GM18867 (cell line): Measurements from ENCODE around the gene P2RX6.

Source experiments
- ATAC-seq: cut with Tn5 transposase; IDR thresholded peaks from one replicate; pipeline ENCODE4 v1.9.1; 2021; ENCODE audit warnings: mild to moderate bottlenecking, moderate library complexity; ENCODE audit not compliant: unreplicated experiment

Gene P2RX6

DNA sequence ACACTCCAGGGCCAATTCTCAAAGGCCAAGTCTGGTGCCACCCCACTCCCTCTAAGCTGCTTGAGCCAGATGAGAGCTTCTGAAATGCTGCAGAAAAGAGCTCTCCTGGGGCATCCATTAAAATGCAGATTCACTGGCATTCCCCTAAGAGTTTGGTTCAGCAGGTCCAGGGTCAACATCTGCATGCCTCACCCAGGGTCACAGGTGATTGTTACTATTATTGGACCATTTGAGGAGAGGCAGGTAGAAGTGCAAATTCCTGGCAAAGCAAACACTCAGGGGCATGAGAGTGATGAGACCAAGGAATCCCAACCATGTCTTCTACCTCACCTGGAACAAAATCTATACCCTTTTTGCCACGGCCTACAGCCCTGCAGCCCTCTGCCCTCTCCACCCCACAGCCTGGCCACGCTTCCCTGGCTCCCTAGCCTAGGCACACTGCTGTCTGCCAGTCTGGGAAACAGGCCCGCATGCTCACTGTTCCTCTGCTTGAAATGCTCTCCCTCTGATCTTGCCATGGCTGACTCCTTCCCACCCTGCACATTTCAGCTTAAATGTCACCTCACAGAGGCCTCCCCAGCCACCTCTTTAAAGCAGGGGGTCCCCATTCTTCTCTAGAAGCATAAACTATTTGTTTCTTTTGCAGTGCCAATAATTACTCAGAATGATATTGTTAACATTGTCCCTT is 4.4 kb upstream of the P2RX6 start:
- no peak for ATAC-seq

DNA sequence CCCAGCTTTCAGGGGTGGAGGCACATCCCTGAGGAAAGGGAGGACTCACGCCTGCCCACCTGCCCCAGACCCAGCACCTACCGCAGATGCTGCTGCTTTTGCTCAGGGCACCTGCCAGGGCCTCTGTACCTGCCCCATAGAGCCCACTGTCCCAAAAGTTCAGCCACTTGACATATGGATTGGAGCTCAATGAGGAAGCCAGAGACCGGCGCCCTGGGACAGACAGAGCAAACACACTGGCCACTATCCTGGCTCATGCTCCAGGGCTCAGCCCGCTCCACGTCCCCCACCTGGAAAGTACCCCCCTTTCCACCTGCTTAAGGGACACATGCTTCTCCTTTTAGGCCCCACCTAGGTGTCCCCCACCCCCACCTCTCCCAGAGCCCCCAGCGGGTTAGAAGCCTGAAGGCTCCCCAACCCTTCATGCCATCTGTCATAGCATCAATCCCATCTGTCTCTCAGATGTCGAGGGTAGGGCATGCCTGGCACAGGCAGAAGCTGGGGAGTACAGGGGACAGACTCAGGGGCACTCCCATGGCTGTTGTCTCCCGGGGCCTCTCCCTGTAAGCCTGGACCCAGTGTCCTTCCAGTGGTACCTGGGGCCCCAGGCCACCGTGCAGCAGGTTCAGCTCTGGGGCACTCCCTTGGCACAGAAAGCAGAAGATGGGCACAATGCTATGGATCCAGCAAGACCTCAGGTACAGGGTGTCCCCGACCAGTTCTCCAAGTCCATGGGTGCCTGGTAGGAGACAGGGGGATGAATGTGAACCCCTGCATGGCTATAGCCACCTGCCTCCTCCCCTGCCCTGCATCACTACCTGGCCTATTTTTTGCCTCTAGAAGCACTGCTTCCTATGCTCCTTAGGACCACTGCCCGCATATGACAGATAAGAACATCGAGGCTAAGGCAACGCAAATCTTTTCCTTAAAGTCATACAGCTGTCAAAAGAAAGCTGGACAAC is 2.2 kb upstream of the P2RX6 start:
- no peak for ATAC-seq

- ATAC-seq, result peak; percentile 11
Measured at GRCh38 chr22:21013657-21014201, 1.2 kb upstream of the P2RX6 start.

GRCh38 chr22:21014202-21014725 is 701 bp upstream of the P2RX6 start:
- peak; percentile 85 for ATAC-seq

DNA sequence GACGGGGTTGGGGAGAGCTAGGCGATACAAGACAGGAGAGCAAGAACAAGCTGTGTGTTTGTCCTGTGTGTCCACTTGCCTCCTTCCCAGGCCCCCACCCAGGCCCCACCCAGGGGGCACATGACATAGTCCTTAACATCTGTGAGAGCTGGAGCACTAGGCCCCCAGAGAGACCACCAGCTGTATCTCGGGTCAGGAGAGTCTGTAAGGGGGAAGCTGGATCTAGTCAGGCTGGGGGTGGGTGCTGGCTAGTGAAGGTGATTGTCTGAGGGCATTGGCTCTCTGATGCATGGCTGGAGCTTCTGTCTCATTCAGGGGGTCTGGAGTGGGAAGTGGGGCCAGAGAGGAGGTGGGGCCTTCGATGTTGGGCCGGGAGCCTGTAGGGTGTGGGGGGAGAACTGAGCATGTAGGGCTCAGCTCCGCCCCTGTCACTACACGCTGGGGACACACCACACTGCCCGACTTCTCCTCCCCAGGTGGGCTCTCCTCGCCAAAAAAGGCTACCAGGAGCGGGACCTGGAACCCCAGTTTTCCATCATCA is 571 bp downstream of the P2RX6 start:
- ATAC-seq, result no peak

DNA sequence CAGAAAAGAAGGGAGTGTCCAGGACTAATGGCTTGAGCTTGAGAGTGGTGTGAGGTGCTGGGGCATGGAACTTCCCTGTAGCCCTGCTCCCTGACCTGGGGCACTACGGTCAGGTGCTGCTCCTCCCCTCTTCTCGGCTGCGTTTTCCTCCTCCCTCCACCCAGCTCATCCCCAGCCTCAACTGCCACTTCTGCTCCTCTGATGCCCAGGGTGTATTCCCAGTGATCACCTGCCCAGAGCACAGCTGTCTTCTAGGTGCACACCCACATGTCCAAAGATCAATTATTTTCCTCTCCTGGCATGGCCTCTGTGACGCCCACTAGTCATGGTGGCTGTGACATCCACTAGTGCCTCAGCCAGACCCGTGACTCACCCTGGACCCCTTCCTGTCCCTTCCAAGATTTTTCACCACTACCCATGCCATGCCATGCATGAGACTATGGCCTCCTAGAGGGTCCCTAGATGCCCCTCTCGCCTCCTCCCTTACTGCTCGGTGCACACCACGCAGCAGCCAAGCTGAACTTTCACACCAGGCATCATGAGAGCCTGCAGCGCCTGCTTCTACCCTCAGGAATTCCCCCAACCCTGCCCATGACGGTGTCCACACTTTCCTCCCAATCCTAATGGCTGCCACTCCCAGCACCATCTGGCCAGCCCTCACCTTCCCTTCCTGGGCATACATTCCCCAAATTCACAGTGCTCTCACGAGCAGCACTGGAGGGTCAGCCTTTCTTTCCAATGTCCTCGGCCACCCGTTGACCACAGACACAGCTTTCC is 1.9 kb downstream of the P2RX6 start:
- ATAC-seq, result no peak

DNA sequence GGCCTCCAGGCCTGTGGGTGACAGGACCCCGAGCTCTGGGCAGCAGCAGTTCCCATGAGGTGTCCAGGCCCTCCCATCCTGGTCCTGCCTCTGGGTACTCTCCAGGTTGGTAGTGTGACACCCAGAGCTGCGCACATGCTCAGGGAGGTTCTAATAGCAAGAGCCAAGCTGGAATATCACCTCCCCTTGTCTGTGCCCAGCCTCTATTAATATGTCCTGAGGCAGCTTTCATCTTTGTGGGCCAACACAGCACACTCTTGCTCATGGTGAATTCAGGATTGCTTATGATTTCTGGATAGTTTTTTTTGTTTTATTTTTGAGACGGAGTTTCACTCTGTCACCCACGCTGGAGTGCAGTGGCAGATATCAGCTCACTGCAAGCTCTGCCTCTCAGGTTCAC is 3.3 kb downstream of the P2RX6 start:
- no peak for ATAC-seq

GRCh38 chr22:21020802-21021429 is 6.0 kb downstream of the P2RX6 start:
- ATAC-seq, result no peak

- ATAC-seq, result no peak
Measured at GRCh38 chr22:21022507-21022906, 7.5 kb downstream of the P2RX6 start.

DNA sequence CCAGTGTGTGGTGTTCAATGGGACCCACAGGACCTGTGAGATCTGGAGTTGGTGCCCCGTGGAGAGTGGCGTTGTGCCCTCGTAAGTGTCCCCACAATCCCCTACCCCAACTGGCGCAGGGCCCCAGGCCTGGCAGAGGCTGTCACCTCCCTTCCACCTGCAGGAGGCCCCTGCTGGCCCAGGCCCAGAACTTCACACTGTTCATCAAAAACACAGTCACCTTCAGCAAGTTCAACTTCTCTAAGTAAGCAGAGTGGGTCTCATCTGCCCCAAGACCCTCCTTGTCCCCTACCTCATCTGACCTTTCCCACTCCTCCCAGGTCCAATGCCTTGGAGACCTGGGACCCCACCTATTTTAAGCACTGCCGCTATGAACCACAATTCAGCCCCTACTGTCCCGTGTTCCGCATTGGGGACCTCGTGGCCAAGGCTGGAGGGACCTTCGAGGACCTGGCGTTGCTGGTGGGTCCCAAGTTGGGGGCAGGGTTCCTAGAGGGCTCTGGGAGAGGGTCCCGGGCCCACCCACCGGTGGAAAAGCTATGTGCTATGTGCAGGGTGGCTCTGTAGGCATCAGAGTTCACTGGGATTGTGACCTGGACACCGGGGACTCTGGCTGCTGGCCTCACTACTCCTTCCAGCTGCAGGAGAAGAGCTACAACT is 8.1 kb downstream of the P2RX6 start:
- no peak for ATAC-seq

DNA sequence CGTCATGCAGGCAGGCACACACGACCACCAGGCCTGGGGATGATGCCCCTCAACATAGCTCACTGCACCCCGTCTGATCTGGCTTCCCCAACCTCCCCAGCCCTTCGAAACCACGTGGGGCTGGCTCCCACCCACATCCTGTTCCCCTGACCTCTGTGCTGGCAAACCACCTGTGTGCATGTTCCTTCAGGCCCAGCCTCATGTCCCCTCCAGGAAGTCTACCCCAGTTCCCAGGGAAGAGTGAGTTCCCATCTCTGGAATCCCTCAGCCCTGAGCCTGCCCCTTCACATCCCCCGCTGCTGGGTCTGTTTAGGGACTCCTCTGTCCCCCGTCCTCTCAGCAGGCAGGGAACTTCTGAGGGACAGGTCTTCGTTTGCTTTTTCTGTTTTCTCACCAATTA is 10.3 kb downstream of the P2RX6 start:
- no peak for ATAC-seq

DNA sequence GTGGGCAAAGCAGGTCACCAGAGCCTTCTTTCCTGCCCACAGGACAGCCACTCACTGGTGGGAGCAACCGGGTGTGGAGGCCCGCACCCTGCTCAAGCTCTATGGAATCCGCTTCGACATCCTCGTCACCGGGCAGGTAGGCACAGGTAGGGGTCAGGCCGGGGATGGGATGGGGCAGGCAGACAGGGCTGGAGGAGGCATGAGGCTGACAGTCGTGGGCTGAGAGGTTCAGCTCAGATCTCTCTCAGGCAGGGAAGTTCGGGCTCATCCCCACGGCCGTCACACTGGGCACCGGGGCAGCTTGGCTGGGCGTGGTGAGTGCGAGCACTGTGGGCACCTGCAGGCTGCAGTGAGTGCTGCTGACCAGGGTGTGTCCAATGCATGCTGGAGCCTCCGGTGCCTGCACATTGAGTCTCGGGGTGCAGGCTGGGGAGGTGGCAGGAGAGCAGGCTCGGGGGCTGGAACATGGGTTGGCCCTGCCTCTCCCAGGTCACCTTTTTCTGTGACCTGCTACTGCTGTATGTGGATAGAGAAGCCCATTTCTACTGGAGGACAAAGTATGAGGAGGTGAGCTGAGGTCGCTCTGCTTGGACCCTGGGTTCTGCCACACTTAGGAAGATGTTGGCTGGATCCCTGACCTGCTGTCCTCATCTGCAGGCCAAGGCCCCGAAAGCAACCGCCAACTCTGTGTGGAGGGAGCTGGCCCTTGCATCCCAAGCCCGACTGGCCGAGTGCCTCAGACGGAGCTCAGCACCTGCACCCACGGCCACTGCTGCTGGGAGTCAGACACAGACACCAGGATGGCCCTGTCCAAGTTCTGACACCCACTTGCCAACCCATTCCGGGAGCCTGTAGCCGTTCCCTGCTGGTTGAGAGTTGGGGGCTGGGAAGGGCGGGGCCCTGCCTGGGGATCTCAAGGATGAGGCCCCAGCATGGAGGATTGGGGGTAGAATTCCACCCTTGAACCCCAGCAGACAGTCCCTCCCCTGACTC is 11.1 kb downstream of the P2RX6 start:
- ATAC-seq, result no peak

DNA sequence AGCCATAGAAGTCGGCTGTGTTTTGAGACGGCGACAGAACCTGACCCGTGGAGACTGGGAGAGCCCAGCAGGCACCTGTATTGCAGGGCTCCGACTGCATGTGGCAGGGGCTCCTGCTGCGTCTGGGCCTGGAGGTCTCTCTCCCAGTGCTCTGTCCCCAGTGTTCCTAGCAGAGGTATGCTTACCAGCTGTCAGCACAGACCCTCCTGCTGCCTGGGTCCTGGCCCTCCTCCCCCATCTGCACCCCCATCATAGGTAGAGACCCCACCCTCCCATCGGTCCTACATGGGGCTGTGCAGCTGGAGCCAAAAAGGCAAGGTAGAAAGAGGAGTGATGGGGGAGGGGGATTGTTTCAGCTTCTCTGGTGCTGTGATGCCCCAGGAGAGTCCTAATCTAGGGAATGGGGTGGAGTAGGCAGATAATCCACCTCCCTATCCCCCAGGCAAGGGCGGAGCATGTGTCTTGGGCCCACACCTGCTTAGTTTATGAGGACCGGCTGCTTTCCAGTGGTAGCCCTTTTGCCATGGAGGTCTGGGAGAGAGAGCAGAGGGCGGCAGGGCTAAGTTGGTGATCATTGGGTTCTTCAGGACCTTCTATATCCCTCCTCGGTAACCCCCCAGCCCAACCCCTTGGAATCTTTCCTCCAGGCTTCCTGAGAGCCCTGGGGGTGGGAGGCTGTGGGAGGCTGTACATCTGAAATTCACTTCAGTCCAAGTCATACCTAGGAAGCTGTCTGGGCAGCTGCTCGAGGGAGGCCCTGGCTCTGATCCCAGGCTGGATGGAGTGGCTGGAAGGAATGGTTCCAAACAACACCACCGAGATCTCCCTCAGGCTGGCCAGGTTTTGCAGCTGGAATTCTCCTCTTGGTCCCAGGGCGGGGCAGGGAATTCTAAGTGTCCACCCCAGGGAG is 12.1 kb downstream of the P2RX6 start:
- ATAC-seq, result no peak

DNA sequence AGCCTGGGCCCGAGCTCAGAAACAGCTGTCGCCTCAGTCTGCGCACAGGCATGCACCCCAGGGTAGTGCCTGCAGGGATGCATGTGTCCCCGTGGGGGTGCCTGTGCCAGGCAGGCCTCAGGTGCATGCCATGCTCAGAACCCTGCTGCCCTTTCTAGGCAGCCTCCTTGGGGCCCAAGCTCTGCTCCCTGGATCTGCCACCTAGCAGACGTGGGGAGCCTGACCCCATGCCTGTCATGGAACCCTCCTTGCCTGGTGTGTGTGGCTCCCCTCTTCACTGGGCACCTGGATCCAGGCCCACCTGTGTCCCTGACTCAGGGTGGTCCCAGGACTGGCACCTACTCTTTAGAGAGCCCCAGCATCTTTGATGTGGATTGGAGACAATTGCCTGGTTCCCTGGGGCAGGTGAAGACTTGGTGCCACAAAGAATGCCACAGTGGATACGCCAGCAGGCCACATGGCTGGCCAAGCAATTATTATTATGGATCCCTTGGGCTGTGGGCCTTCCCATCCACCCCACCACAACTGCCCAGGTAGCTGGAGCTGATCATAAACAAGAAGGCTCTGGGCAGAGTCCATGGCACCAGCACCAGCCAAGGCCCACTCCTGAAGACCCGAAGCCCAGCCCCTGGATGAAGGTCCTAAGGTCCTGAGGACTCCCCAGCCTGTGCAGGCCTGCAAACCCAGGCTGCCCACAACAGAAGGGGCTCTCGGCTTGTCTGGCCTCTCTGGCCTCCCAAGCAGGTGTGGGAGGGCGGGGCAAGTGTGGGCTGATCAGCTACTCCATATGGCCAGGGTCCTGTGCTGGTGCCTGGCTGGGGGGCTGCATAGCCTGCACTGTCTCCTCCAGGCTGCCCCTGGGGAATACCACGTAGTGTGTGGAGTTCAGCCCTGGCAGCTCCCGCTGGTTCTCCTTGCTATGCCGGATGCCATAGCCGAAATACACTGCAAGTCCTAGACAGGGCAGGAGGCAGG is 13.6 kb downstream of the P2RX6 start:
- no peak for ATAC-seq

DNA sequence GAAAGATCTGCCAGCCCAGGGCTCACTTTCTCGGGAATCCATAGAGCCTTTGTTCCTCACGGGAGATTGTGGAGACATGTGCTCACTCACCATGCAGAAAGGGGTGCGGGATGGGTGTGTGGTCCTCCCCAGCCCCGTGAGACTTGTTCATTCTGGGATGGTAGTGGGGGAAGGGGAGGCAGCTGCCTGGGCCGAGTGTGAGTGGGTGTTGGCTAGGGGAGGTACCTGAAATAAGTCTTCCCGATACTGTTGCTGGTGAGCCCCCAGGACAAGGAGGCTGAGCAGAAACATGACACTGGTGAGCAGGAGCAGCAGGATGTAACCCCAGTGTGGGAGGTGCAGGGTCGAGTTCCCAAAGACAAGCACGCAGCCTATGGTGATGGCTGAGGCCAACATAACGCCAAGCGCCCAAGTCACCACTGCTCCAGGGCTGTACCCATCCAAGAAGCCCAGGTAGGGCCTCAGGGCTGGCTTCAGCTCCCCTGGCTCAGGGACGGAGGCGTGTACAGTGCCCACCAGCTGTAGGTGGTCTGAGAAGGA is 14.6 kb downstream of the P2RX6 start:
- ATAC-seq, result no peak

GRCh38 chr22:21030032-21030431 is 15.1 kb downstream of the P2RX6 start:
- no peak for ATAC-seq
